H1 (cell line): ENCODE results near the gene ARHGEF16.

Experiments
- CHD2 ChIP-seq: IDR thresholded peaks from 2 replicates; pipeline ENCODE4 v1.6.1; 2012; ENCODE audit warnings: low read length, improper control_type of control experiment
- POLR2A ChIP-seq, 2 experiments: IDR thresholded peaks; 1 replicate in 1 of 2; 2 replicates in 1 of 2; pipeline ENCODE4 v1.6.1; 2011; ENCODE audit warnings: low read depth in 2 of 2, low read length in 2 of 2, mild to moderate bottlenecking in 2 of 2; ENCODE audit errors: control extremely low read depth in 1 of 2
- RAD21 ChIP-seq, 2 experiments: IDR thresholded peaks in 1 of 2; conservative IDR thresholded peaks in 1 of 2; 2 replicates each; pipeline ENCODE4 v1.6.1; 2011; ENCODE audit warnings: low read depth in 2 of 2, low read length in 2 of 2, improper control_type of control experiment in 1 of 2, inconsistent platforms in 1 of 2, mild to moderate bottlenecking in 1 of 2, moderate library complexity in 1 of 2
- TF ChIP-seq, protein P1 (sequence below), 3 experiments: IDR thresholded peaks; 1 replicate in 2 of 3; 2 replicates in 1 of 3; pipeline versions ENCODE4 v1.5.1 to v1.6.1; 2011; ENCODE audit warnings: low read length in 3 of 3, mild to moderate bottlenecking in 3 of 3, inconsistent platforms in 2 of 3, low read depth in 1 of 3, moderate library complexity in 1 of 3; ENCODE audit not compliant: insufficient read depth in 1 of 3; ENCODE audit errors: control extremely low read depth in 1 of 3

DNA sequence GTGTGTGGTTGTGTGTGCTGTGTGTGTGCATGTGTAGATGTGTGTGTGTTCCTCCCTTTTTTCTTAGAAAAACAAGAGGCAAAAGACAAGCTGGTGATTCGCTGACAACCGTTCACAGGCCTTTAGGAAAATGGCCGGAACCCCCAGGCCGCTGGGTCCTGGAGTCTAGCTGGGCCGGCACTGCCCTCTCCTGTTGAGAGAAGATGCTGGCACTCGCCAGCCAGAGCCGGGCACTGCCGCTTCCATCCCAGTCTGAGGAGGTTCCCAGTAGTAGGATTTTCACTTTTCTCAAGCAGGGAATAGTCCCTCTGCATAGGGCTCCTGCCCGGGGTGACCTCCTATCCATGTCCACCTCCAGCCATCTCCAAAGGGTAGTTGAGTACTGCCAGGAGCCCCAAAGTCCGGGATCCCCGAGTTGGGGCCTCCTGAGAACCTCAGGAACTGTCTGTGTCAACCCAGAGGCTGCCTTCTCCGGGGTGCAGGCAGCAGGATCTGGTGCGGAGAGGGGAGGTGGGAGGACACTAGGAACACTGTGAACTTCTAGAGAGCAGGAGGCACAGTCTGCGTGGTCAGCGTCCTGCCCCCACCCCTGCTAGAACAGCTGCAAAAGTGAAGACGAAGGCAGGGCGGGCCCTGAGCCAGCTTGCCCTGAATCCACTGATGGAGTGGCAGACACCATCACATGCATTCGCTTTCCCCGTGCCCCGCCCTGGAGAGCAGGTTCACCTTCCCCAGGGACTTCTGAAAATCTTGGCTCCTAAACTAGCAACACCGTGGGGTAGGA, 44.1 kb upstream of the ARHGEF16 start:
- TF ChIP-seq, protein P1, sequence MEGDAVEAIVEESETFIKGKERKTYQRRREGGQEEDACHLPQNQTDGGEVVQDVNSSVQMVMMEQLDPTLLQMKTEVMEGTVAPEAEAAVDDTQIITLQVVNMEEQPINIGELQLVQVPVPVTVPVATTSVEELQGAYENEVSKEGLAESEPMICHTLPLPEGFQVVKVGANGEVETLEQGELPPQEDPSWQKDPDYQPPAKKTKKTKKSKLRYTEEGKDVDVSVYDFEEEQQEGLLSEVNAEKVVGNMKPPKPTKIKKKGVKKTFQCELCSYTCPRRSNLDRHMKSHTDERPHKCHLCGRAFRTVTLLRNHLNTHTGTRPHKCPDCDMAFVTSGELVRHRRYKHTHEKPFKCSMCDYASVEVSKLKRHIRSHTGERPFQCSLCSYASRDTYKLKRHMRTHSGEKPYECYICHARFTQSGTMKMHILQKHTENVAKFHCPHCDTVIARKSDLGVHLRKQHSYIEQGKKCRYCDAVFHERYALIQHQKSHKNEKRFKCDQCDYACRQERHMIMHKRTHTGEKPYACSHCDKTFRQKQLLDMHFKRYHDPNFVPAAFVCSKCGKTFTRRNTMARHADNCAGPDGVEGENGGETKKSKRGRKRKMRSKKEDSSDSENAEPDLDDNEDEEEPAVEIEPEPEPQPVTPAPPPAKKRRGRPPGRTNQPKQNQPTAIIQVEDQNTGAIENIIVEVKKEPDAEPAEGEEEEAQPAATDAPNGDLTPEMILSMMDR (IDR thresholded peaks at IDR 0.05; ENCODE audit: control extremely low read depth in 1 of 3, insufficient read depth in 1 of 3, low read depth in 1 of 3, low read length in 3 of 3) = peak in 2 of 3 experiments; percentile 51 to 57; a peak in 3 of 4 replicates
- TF ChIP-seq CHD2 (no peak), POLR2A (IDR thresholded peaks at IDR 0.05; ENCODE audit: control extremely low read depth in 1 of 2, low read depth in 2 of 2, low read length in 2 of 2) (no peak), RAD21 (IDR thresholded peaks at IDR 0.05 in 1 of 2, conservative IDR thresholded peaks at IDR 0.05 in 1 of 2; ENCODE audit: low read depth in 2 of 2, low read length in 2 of 2) (peak; percentile 74 to 86)
